Measurements from ENCODE around the gene MYL7.

DNA sequence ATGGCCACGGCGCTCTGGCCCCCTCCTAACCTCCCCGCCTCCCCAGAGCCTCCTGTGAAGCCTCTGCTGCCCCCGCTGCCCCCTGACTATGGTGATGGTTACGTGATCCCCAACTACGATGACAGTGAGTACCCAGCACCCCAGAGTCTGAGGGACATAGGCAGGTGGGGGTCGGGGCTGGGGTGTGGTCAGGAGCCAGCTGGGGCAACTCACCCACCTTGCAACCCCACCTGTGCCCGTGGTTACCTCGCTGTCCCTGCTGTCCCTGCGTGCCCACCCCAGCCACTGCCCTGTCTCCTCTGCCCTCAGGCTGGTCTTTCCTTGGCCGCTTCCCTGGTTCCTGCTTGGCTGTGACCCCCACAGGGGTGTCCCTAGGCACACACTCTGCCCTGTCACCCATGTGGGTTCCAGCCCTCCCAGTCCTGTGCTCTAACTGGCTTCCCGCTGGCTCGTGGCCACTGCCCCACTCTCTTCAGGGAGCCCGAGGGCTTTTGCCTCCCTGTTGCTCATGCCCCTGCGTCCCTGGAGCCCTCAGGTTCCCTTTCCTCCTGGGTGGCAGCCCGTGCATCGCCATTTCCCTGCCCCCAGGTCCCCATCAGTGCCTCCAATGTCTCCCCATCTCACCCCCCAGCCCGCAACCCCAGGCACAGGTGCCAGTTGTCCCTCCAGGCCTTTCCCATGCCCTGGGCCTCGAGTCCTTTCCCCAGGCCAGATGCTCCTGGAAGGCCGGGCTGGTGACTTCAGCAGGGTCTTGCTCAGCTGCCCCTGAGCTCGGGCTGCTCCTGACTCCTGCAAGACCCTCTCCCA, 33.0 kb downstream of the MYL7 start:
- TF ChIP-seq POLR2A (IDR thresholded peaks at IDR 0.05; ENCODE audit: low read depth, low read length) (no peak), EZH2 (IDR thresholded peaks at IDR 0.05; ENCODE audit: borderline replicate concordance, low read depth, low read length, severe bottlenecking) (no peak), MYC (IDR thresholded peaks at IDR 0.05; ENCODE audit: low read depth, low read length) (no peak), POLR2AphosphoS5 (IDR thresholded peaks at IDR 0.05; ENCODE audit: insufficient read depth, low read depth, low read length) (no peak)
- TF ChIP-seq, protein P1, sequence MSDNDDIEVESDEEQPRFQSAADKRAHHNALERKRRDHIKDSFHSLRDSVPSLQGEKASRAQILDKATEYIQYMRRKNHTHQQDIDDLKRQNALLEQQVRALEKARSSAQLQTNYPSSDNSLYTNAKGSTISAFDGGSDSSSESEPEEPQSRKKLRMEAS (IDR thresholded peaks at IDR 0.05; ENCODE audit: insufficient read depth, insufficient read length) = no peak
- TF ChIP-seq, protein P2, sequence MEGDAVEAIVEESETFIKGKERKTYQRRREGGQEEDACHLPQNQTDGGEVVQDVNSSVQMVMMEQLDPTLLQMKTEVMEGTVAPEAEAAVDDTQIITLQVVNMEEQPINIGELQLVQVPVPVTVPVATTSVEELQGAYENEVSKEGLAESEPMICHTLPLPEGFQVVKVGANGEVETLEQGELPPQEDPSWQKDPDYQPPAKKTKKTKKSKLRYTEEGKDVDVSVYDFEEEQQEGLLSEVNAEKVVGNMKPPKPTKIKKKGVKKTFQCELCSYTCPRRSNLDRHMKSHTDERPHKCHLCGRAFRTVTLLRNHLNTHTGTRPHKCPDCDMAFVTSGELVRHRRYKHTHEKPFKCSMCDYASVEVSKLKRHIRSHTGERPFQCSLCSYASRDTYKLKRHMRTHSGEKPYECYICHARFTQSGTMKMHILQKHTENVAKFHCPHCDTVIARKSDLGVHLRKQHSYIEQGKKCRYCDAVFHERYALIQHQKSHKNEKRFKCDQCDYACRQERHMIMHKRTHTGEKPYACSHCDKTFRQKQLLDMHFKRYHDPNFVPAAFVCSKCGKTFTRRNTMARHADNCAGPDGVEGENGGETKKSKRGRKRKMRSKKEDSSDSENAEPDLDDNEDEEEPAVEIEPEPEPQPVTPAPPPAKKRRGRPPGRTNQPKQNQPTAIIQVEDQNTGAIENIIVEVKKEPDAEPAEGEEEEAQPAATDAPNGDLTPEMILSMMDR (IDR thresholded peaks at IDR 0.05; ENCODE audit: extremely low read depth in 1 of 2, insufficient read depth in 1 of 2, low read depth in 1 of 2, low read length in 2 of 2) = no peak

Measured in endothelial cell of umbilical vein (primary cell).